GM12878 (cell line): ENCODE results near the gene IQUB. TPM values are rescaled to one million over a fixed set of nuclear protein-coding genes. Genes with fewer than 3 reads are reported as not detected.

Experiments used
- ATAC-seq: fragments of 200-7000 bp; cut with Tn5 transposase; 3 replicates; pipeline ENCODE4 v1.9.1; 2020; ENCODE audit warnings: mild to moderate bottlenecking, moderate library complexity
- BruUV-seq: library from RNA; stranded (reverse); fragments of 400-500 nt; replicated peaks from 2 replicates; lab custom pipeline; 2021; lab: Mats Ljungman, UMichigan
- CTCF ChIA-PET: fragments of 300-600 bp; sonication (Branson Sonifier 250); formaldehyde crosslinking; extraction: SDS; loops from one replicate; lab custom pipeline; 2021; ENCODE audit warnings: inconsistent platforms; lab: Yijun Ruan, JAX
- POLR2A ChIA-PET: fragments of 350-600 bp; formaldehyde crosslinking; extraction: SDS; loops from one replicate; lab custom pipeline; 2021; ENCODE audit warnings: inconsistent platforms; lab: Charles Lee
- RAD21 ChIA-PET: fragments of 300-600 bp; sonication (Branson Sonifier 250); formaldehyde crosslinking; loops from one replicate; lab custom pipeline; 2023; ENCODE audit warnings: antibody characterized with exemption; ENCODE audit not compliant: unreplicated experiment; lab: Charles Lee
- SMC1A ChIA-PET: fragments of 300-600 bp; sonication (Branson Sonifier 250); formaldehyde crosslinking; loops from one replicate; lab custom pipeline; 2023; ENCODE audit not compliant: unreplicated experiment, uncharacterized antibody; lab: Charles Lee
- DNase-seq: peaks from one replicate; pipeline ENCODE4 v3.0.0-alpha.2; 2011; ENCODE audit warnings: low read depth, low spot score
- FAIRE-seq: peaks from 3 replicates; lab custom pipeline; 2011; peaks lifted over from hg19 to GRCh38; lab: Jason Lieb, UNC
- H2AFZ ChIP-seq: 2 replicates; pipeline ENCODE4 v1.6.0; 2011; ENCODE audit warnings: low read depth, low read length, control low read depth; ENCODE audit not compliant: control insufficient read depth
- H3K27ac ChIP-seq: 2 replicates; pipeline ENCODE4 v1.5.1; 2011; ENCODE audit warnings: control low read depth; ENCODE audit not compliant: control insufficient read depth, insufficient read depth
- H3K27me3 ChIP-seq, 2 experiments: replicated peaks in 1 of 2; 2 replicates each; pipeline versions ENCODE4 v1.6.0 to v1.6.1; 2011; ENCODE audit warnings: low read length in 1 of 2; ENCODE audit not compliant: control insufficient read depth in 2 of 2, insufficient read depth in 2 of 2
- H3K36me3 ChIP-seq, 2 experiments: 2 replicates each; pipeline ENCODE4 v1.5.1; 2011; ENCODE audit warnings: low read length in 1 of 2; ENCODE audit not compliant: control insufficient read depth in 2 of 2, insufficient read depth in 2 of 2
- H3K4me1 ChIP-seq: 2 replicates; pipeline ENCODE4 v1.6.1; 2011; ENCODE audit warnings: mild to moderate bottlenecking, low read length, moderate library complexity, mixed read lengths; ENCODE audit not compliant: control insufficient read depth, insufficient read depth
- H3K4me2 ChIP-seq: 2 replicates; pipeline ENCODE4 v1.6.0; 2011; ENCODE audit warnings: control low read depth; ENCODE audit not compliant: control insufficient read depth, insufficient read depth
- H3K4me3 ChIP-seq: fragments of 200-600 bp; sonication (generic); 2 replicates; pipeline ENCODE4 v1.5.1; 2016
- H3K79me2 ChIP-seq: 2 replicates; pipeline ENCODE4 v1.6.0; 2011; ENCODE audit warnings: low read length; ENCODE audit not compliant: control insufficient read depth, insufficient read depth
- H3K9ac ChIP-seq: 2 replicates; pipeline ENCODE4 v1.8.0; 2011; ENCODE audit warnings: low read length, control low read depth, mixed read lengths; ENCODE audit not compliant: control insufficient read depth, insufficient read depth
- H3K9me3 ChIP-seq: replicated peaks from 3 replicates; pipeline ENCODE4 v1.5.1; 2011; ENCODE audit warnings: mild to moderate bottlenecking, low read length; ENCODE audit not compliant: control insufficient read depth, insufficient read depth
- H4K20me1 ChIP-seq: 2 replicates; pipeline ENCODE4 v1.6.0; 2011; ENCODE audit not compliant: control insufficient read depth, insufficient read depth
- REST ChIP-seq: IDR thresholded peaks from 2 replicates; pipeline ENCODE4 v1.6.1; 2012; ENCODE audit warnings: mild to moderate bottlenecking, low read depth, low read length
- RFX5 ChIP-seq: IDR thresholded peaks from 2 replicates; pipeline ENCODE4 v1.6.1; 2011; ENCODE audit warnings: low read depth, low read length, improper control_type of control experiment
- TCF3 ChIP-seq: IDR thresholded peaks from 2 replicates; pipeline ENCODE4 v1.6.1; 2012; ENCODE audit warnings: low read depth, mild to moderate bottlenecking, low read length, borderline replicate concordance; ENCODE audit not compliant: insufficient read depth
- WGBS: methylation state at CpG from one replicate; pipeline ENCODE4 v1.1.6; 2016; ENCODE audit warnings: low lambda C conversion rate; ENCODE audit not compliant: insufficient replicate concordance, insufficient coverage; ENCODE audit errors: missing lambda C conversion rate; 5-methylcytosine and 5-hydroxymethylcytosine counted together
- in situ Hi-C: fragments of 300-500 bp; cut with MboI; formaldehyde crosslinking; loops from 9 replicates; pipeline ENCODE4 v1.14.3; 2018; ENCODE audit warnings: mixed read lengths
- intact Hi-C: fragments of 100-400 bp; cut with micrococcal nuclease; formaldehyde crosslinking; loops from one replicate; pipeline ENCODE4 v1.14.2; 2022; ENCODE audit not compliant: unreplicated experiment
- polyA plus RNA-seq, 11 experiments: library from polyadenylated mRNA; depleted of rRNA in 4 of 11; unstranded in 6 of 11; stranded (reverse) in 5 of 11; fragments of >200 nt; fragmentation: Nextera tagmentation in 4 of 11; fragmentation: Illumina TruSeq in 1 of 11; extraction: Ambion mirVana in 4 of 11; extraction: Trizol in 1 of 11; gene quantifications; 1 replicate in 1 of 11; 2 replicates in 10 of 11; pipeline versions ENCODE4 v1.2.1 to v1.2.3, GENCODE V29; 2011 to 2016; ENCODE audit warnings: inconsistent platforms in 2 of 11, missing spikeins in 2 of 11, low read depth in 1 of 11
- total RNA-seq, 4 experiments: library from RNA; depleted of rRNA in 3 of 4; stranded (reverse); fragments of >200 nt in 3 of 4; fragmentation: Illumina TruSeq in 1 of 4; extraction: Trizol in 1 of 4; gene quantifications; 2 replicates each; pipeline versions ENCODE4 v1.2.1 to v1.2.3, GENCODE V29; 2013 to 2021

Gene IQUB
- total and polyA plus RNA-seq, 10 of the 15 experiments (the other 5 are each of a cell fraction or from before 2014, with no cell fraction given): 0.04 to 0.08 TPM; not detected in 8

- Histone ChIP-seq H3K9me3 (no peaks in the 10 kb centered on the region; the same call in 2 of the 3 replicates), H4K20me1 (no peaks in the 10 kb centered on the region), H3K9ac (peak overlapping the region; percentile 82), H3K4me1 (no peaks in the 10 kb centered on the region), H2AFZ (peak overlapping the region; percentile 100; the same call in 1 of the 2 replicates), H3K4me3 (peak overlapping the region; percentile 90), H3K27me3 (no peaks in the 10 kb centered on the region), H3K4me2 (peak overlapping the region; percentile 76), H3K79me2 (peaks cover 15% of the 10 kb centered on the region), H3K36me3 (peaks cover 1 to 4% of the 10 kb centered on the region in 2 experiments; a peak in 3 of 4 replicates), H3K27ac (peak overlapping the region; percentile 85)
- no peak for DNase-seq
- no peak for FAIRE-seq
- ATAC-seq: no peak; the same call in 2 of the 3 replicates
- ChIA-PET POLR2A (interaction anchor here (0.5 to 2.4 kb wide), 4 partner anchors 8 to 28 kb away, joined by 3 to 7 read pairs (median 4); no protein-coding TSS in a partner anchor), SMC1A (interaction anchor here (1.2 to 2.6 kb wide), 4 partner anchors 14 to 62 kb away, joined by 3 to 18 read pairs (median 8); no protein-coding TSS in a partner anchor), CTCF (interaction anchor here (1.3 to 3.0 kb wide), 5 partner anchors 8 to 68 kb away, joined by 4 to 11 read pairs (median 7); no protein-coding TSS in a partner anchor), RAD21 (interaction anchor here (1.2 to 1.8 kb wide), 3 partner anchors 10 to 192 kb away, joined by 4 to 6 read pairs (median 5); partner anchors contain the start of genes IQUB and WASL)
- WGBS: 4% methylated on average over 12 of the region's 12 CpGs
- BruUV-seq: TSS peak; percentile 69
- intact Hi-C loops (loop anchor here (1.0 to 10.0 kb wide), 2 partner anchors 22 to 1368 kb away; partner anchors contain the start of gene POT1), in situ Hi-C loops (no loop called here)
- TF ChIP-seq REST (peak; percentile 61; the same call in 1 of the 2 replicates), TCF3 (no peak), RFX5 (0 out of 2 replicates have a peak, but pooled peaks have one; percentile 3)
These were observed 22.6 kb upstream of the IQUB start for GRCh38 chr7:123557016-123557397.
